Neural progenitor cell (in vitro differentiated cells): Measurements from ENCODE around the gene RHOA. TPM values are rescaled to one million over a fixed set of nuclear protein-coding genes. Genes with fewer than 3 reads are reported as not detected.

ENCODE experiments used
- DNase-seq: peaks from one replicate; pipeline ENCODE4 v3.0.0-alpha.2; 2016; ENCODE audit warnings: low spot score
- H2AFZ ChIP-seq: fragments of 200-600 bp; sonication (generic); replicated peaks from 2 replicates; pipeline ENCODE4 v1.6.1; 2016; ENCODE audit warnings: antibody characterized with exemption
- H3F3A ChIP-seq: fragments of 200-600 bp; sonication (generic); 2 replicates; pipeline ENCODE4 v1.6.1; 2016; ENCODE audit warnings: antibody characterized with exemption, low read depth
- H3K27ac ChIP-seq: fragments of 200-600 bp; sonication (generic); 2 replicates; pipeline ENCODE4 v1.5.1; 2016; ENCODE audit warnings: mild to moderate bottlenecking
- H3K27me3 ChIP-seq: fragments of 200-600 bp; sonication (generic); 2 replicates; pipeline ENCODE4 v1.6.1; 2016; ENCODE audit warnings: mild to moderate bottlenecking, moderate library complexity
- H3K36me3 ChIP-seq: fragments of 200-600 bp; sonication (generic); 2 replicates; pipeline ENCODE4 v1.5.1; 2016
- H3K4me1 ChIP-seq: fragments of 200-600 bp; sonication (generic); 2 replicates; pipeline ENCODE4 v1.6.1; 2016; ENCODE audit warnings: mixed run types
- H3K4me2 ChIP-seq: fragments of 200-600 bp; sonication (generic); 2 replicates; pipeline ENCODE4 v1.6.1; 2016
- H3K4me3 ChIP-seq: fragments of 200-600 bp; sonication (generic); 2 replicates; pipeline ENCODE4 v1.5.1; 2016
- H3K79me2 ChIP-seq: fragments of 200-600 bp; sonication (generic); 2 replicates; pipeline ENCODE4 v1.6.1; 2016; ENCODE audit warnings: low read depth
- H3K9ac ChIP-seq: fragments of 200-600 bp; sonication (generic); 2 replicates; pipeline ENCODE4 v1.6.1; 2016
- H3K9me3 ChIP-seq: fragments of 200-600 bp; sonication (generic); 2 replicates; pipeline ENCODE4 v1.5.1; 2016; ENCODE audit warnings: low read depth
- H4K20me1 ChIP-seq: fragments of 200-600 bp; sonication (generic); 2 replicates; pipeline ENCODE4 v1.6.1; 2016; ENCODE audit warnings: low read depth
- H3K27ac Mint-ChIP-seq: 3 replicates; pipeline ENCODE4 v1.8.0; 2021; ENCODE audit warnings: mixed read lengths
- H3K27me3 Mint-ChIP-seq: 2 replicates; pipeline ENCODE4 v1.8.0; 2022; ENCODE audit warnings: low read depth, mild to moderate bottlenecking, inconsistent platforms, moderate library complexity, mixed read lengths; ENCODE audit not compliant: insufficient read depth
- H3K36me3 Mint-ChIP-seq: 3 replicates; pipeline ENCODE4 v1.8.0; 2021; ENCODE audit warnings: mixed read lengths
- H3K4me1 Mint-ChIP-seq: 3 replicates; pipeline ENCODE4 v1.8.0; 2021; ENCODE audit warnings: mixed read lengths
- H3K4me3 Mint-ChIP-seq: 3 replicates; pipeline ENCODE4 v1.8.0; 2021; ENCODE audit warnings: mild to moderate bottlenecking, moderate library complexity, mixed read lengths
- H3K9me3 Mint-ChIP-seq: 3 replicates; pipeline ENCODE4 v1.8.0; 2020; ENCODE audit warnings: mixed read lengths
- EZH2 ChIP-seq: fragments of 200-600 bp; sonication (generic); IDR thresholded peaks from 2 replicates; pipeline ENCODE4 v1.6.1; 2017; ENCODE audit warnings: antibody characterized with exemption, mild to moderate bottlenecking, moderate library complexity
- EZH2phosphoT487 ChIP-seq: fragments of 200-600 bp; sonication (generic); IDR thresholded peaks from 2 replicates; pipeline ENCODE4 v1.6.1; 2017; ENCODE audit warnings: antibody characterized with exemption
- total RNA-seq: library from RNA; depleted of rRNA; stranded (reverse); fragments of >200 nt; gene quantifications from 2 replicates; pipeline ENCODE4 v1.2.3, GENCODE V29; 2015; ENCODE audit warnings: low replicate concordance
- TF ChIP-seq, protein P1 (sequence below): fragments of 200-600 bp; sonication (generic); IDR thresholded peaks from 2 replicates; pipeline ENCODE4 v1.5.1; 2017; ENCODE audit warnings: antibody characterized with exemption, mild to moderate bottlenecking

The RHOA gene
- total RNA-seq, 1 donor from 2014 or later: 460 TPM

DNA sequence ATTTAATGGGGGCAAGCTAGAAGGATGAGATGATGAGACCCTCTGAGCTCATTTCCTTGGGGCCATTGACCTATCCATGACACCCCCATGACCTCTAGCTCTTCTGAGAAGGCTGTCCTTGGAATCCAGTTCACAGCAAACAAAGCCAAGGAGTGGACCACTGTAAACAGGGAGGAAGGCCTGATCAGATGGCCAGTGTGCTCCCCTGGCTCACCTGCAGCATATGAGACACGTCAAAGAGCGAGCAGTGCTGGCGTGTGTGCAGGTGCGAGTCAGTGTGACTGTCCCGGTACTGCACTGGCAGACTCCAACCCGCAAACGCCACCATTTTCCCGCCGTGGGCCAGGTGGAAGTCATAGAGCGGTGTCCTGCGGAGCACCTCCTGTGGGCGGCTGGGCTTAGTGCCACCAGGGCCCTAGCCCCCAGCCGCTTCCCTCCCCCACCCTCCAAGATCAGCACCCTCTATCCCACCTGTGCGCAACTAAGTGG lies 10.2 kb upstream of the RHOA start:
- Histone ChIP-seq H3K27ac (no peak overlapping the region), H4K20me1 (no peaks in the 10 kb centered on the region), H3K36me3 (no peaks in the 10 kb centered on the region), H3K9me3 (no peaks in the 10 kb centered on the region), H3F3A (peaks cover 8% of the 10 kb centered on the region), H3K4me3 (peak overlapping the region; percentile 78), H3K4me2 (peak overlapping the region; percentile 88), H3K4me1 (peaks cover 10% of the 10 kb centered on the region), H3K27me3 (no peaks in the 10 kb centered on the region), H2AFZ (peak overlapping the region; percentile 15), H3K79me2 (peaks cover 9% of the 10 kb centered on the region), H3K9ac (peak overlapping the region; percentile 76)
- no peaks in the 10 kb centered on the region for H3K9me3 Mint-ChIP-seq
- peaks cover 18% of the 10 kb centered on the region for H3K4me1 Mint-ChIP-seq
- H3K4me3 Mint-ChIP-seq: peak overlapping the region; percentile 88
- H3K36me3 Mint-ChIP-seq: peaks cover 16% of the 10 kb centered on the region
- no peak for DNase-seq
- TF ChIP-seq, protein P1, sequence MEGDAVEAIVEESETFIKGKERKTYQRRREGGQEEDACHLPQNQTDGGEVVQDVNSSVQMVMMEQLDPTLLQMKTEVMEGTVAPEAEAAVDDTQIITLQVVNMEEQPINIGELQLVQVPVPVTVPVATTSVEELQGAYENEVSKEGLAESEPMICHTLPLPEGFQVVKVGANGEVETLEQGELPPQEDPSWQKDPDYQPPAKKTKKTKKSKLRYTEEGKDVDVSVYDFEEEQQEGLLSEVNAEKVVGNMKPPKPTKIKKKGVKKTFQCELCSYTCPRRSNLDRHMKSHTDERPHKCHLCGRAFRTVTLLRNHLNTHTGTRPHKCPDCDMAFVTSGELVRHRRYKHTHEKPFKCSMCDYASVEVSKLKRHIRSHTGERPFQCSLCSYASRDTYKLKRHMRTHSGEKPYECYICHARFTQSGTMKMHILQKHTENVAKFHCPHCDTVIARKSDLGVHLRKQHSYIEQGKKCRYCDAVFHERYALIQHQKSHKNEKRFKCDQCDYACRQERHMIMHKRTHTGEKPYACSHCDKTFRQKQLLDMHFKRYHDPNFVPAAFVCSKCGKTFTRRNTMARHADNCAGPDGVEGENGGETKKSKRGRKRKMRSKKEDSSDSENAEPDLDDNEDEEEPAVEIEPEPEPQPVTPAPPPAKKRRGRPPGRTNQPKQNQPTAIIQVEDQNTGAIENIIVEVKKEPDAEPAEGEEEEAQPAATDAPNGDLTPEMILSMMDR: no peak
- TF ChIP-seq EZH2phosphoT487 (no peak), EZH2 (no peak)
- H3K27me3 Mint-ChIP-seq: peaks cover 6% of the 10 kb centered on the region
- H3K27ac Mint-ChIP-seq: no peak overlapping the region

DNA sequence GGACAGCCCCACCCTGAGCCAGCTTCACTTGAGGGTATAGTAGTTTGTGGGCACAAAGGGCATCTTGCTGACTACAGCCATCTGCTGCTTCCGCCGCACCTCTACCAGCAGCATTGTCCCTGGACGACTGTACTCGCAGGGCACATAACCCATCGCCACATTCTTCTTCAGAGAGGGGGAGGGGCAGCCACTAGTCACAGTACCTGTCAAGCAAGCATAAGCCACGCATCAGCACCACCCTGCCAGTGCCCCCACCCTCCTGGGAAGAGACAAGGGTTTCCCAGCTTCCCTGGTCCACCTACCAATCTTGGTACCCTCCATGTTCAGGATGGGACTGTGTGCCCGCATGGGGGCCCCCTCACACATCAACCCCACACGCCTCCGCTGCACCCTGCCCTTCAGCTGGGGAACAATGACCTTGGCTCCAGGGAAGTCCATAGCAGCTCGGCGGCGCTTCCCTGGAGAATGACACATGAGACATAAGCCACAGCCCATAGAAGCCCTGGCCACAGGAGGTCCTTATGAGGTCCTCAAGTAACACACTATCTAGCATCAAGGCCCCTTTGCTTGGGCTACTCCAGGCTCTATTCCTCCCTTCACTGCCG lies 5.8 kb upstream of the RHOA start:
- Histone ChIP-seq H3F3A (peaks cover 13% of the 10 kb centered on the region), H3K79me2 (peaks cover 12% of the 10 kb centered on the region), H3K9ac (no peak overlapping the region), H3K4me3 (no peak overlapping the region), H4K20me1 (no peaks in the 10 kb centered on the region), H3K4me1 (peaks cover 5% of the 10 kb centered on the region), H3K27ac (no peak overlapping the region), H2AFZ (no peak overlapping the region), H3K4me2 (no peak overlapping the region), H3K9me3 (no peaks in the 10 kb centered on the region), H3K27me3 (no peaks in the 10 kb centered on the region), H3K36me3 (no peaks in the 10 kb centered on the region)
- DNase-seq: no peak
- H3K4me3 Mint-ChIP-seq: no peak overlapping the region
- H3K9me3 Mint-ChIP-seq: no peaks in the 10 kb centered on the region
- TF ChIP-seq, protein P1: no peak
- no peak for TF ChIP-seq EZH2
- no peak for TF ChIP-seq EZH2phosphoT487
- H3K4me1 Mint-ChIP-seq: peaks cover 20% of the 10 kb centered on the region
- H3K27ac Mint-ChIP-seq: no peak overlapping the region
- H3K36me3 Mint-ChIP-seq: peaks cover 4% of the 10 kb centered on the region
- H3K27me3 Mint-ChIP-seq: peaks cover 10% of the 10 kb centered on the region

DNA sequence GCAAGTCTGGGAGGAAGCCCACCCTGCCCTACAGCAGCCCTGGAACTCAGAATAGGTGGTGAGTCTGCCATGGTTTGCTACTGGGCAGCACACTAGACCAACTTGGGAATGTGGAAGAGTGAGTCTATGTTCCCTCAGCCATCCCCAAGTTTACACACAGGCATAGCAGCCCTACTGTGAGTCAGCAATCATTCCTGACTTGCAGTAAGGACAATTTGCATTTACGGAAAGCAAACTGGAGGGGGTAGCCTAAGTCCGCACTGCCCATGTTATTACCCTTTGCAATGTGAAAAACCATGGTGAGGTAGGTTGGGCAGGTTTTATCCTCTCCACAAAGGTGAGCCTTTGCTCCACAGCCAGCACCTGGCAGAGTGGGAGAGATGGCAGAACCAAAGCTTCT lies 5.1 kb upstream of the RHOA start:
- Histone ChIP-seq H3K4me2 (no peak overlapping the region), H2AFZ (no peak overlapping the region), H3K9me3 (no peaks in the 10 kb centered on the region), H3K79me2 (peaks cover 11% of the 10 kb centered on the region), H3K36me3 (no peaks in the 10 kb centered on the region), H4K20me1 (no peaks in the 10 kb centered on the region), H3K4me1 (peaks cover 4% of the 10 kb centered on the region), H3K4me3 (no peak overlapping the region), H3F3A (peaks cover 11% of the 10 kb centered on the region), H3K27ac (no peak overlapping the region), H3K9ac (no peak overlapping the region), H3K27me3 (no peaks in the 10 kb centered on the region)
- peaks cover 16% of the 10 kb centered on the region for H3K4me1 Mint-ChIP-seq
- TF ChIP-seq EZH2: no peak
- TF ChIP-seq, protein P1: no peak
- no peak for TF ChIP-seq EZH2phosphoT487
- no peaks in the 10 kb centered on the region for H3K9me3 Mint-ChIP-seq
- peaks cover 4% of the 10 kb centered on the region for H3K36me3 Mint-ChIP-seq
- H3K4me3 Mint-ChIP-seq: no peak overlapping the region
- DNase-seq: no peak
- no peak overlapping the region for H3K27ac Mint-ChIP-seq
- peaks cover 10% of the 10 kb centered on the region for H3K27me3 Mint-ChIP-seq
